ENCODE results near the gene MAGEA10. TPM values are rescaled to one million over a fixed set of nuclear protein-coding genes. Genes with fewer than 3 reads are reported as not detected.

Gene MAGEA10
- total and polyA plus RNA-seq, 2 of the 8 experiments (the other 6 are each of a cell fraction or from before 2014, with no cell fraction given): not detected

- no peaks in the 10 kb centered on the region for H4K20me1 ChIP-seq (replicated peaks in 1 of 2; ENCODE audit: control insufficient read depth in 1 of 2, insufficient read depth in 2 of 2, low read length in 2 of 2)
- DNase-seq (ENCODE audit: low read depth in 1 of 2, low spot score in 2 of 2): no peak
- H3K27ac ChIP-seq (ENCODE audit: low read depth, low read length): no peak overlapping the region
- H3K36me3 ChIP-seq (ENCODE audit: control insufficient read depth in 2 of 4, insufficient read depth in 4 of 4, low read length in 3 of 4): no peaks in the 10 kb centered on the region
- H4K5ac ChIP-seq (ENCODE audit: insufficient read length, low read depth, low read length): no peak overlapping the region
- FAIRE-seq: no peak
- no peak overlapping the region for H2AFZ ChIP-seq (ENCODE audit: low read length)
- no peak overlapping the region for H2BK12ac ChIP-seq (ENCODE audit: low read depth, low read length)
- no peak overlapping the region for H3K18ac ChIP-seq (ENCODE audit: extremely low read depth, low read length)
- H3K79me1 ChIP-seq (ENCODE audit: low read depth, low read length): no peaks in the 10 kb centered on the region
- H3K4me1 ChIP-seq (replicated peaks in 1 of 4; ENCODE audit: control insufficient read depth in 3 of 4, insufficient read depth in 4 of 4, low read length in 3 of 4): no peaks in the 10 kb centered on the region
- H3K56ac ChIP-seq (replicated peaks; ENCODE audit: insufficient read length, low read depth, low read length): no peak overlapping the region
- no peak overlapping the region for H2BK5ac ChIP-seq (ENCODE audit: low read depth, low read length)
- H3K23ac ChIP-seq (ENCODE audit: insufficient read length): no peak overlapping the region
- no peaks in the 10 kb centered on the region for H3K27me3 ChIP-seq (replicated peaks in 1 of 4; ENCODE audit: control insufficient read depth in 3 of 4, extremely low read depth in 1 of 4, insufficient read depth in 3 of 4, low read length in 3 of 4)
- H4K91ac ChIP-seq (replicated peaks; ENCODE audit: insufficient read length, low read length): no peak overlapping the region
- no peak overlapping the region for H3K4me3 ChIP-seq (ENCODE audit: extremely low read depth in 1 of 4, insufficient read depth in 2 of 4, low read depth in 3 of 4, low read length in 4 of 4)
- H2BK15ac ChIP-seq (ENCODE audit: low read length): no peak overlapping the region
- H3K4ac ChIP-seq (replicated peaks; ENCODE audit: insufficient read length, low read depth, low read length): no peak overlapping the region
- no peak overlapping the region for H4K8ac ChIP-seq (ENCODE audit: extremely low read depth, insufficient read depth, low read length)
- no peaks in the 10 kb centered on the region for H3K9me3 ChIP-seq (ENCODE audit: insufficient read depth in 2 of 2, low read depth in 1 of 2, low read length in 1 of 2)
- H2BK20ac ChIP-seq (ENCODE audit: low read length): no peak overlapping the region
- no peak overlapping the region for H3K9ac ChIP-seq (replicated peaks in 1 of 4; ENCODE audit: extremely low read depth in 1 of 4, low read depth in 3 of 4, low read length in 3 of 4)
- ChIA-PET CTCF (ENCODE audit: partially characterized antibody) (no interaction called here), POLR2A (ENCODE audit: partially characterized antibody) (no interaction called here)
- H3K4me2 ChIP-seq (ENCODE audit: insufficient read depth in 1 of 2, low read depth in 2 of 2, low read length in 2 of 2): no peak overlapping the region
- H3K79me2 ChIP-seq (ENCODE audit: control insufficient read depth in 1 of 2, insufficient read depth in 2 of 2, low read length in 2 of 2): no peaks in the 10 kb centered on the region
- no peak overlapping the region for H2BK120ac ChIP-seq (replicated peaks; ENCODE audit: low read depth, low read length)
- 88% methylated on average over 1 of the region's 2 CpGs; no CpG with 5 or more reads in 1 of the 2 experiments for WGBS, 2 experiments (ENCODE audit: extremely low coverage in 1 of 2, insufficient coverage in 1 of 2, insufficient read length in 1 of 2, insufficient replicate concordance in 2 of 2, low coverage in 1 of 2, low lambda C conversion rate in 2 of 2, missing lambda C conversion rate in 1 of 2)
- H3K14ac ChIP-seq (ENCODE audit: insufficient read length): no peak overlapping the region
- H3K23me2 ChIP-seq (ENCODE audit: low read depth, low read length): no peaks in the 10 kb centered on the region
- no peak overlapping the region for H2AK5ac ChIP-seq (ENCODE audit: low read depth, low read length)
- no peak for TF ChIP-seq KDM1A (IDR thresholded peaks at IDR 0.05; ENCODE audit: borderline replicate concordance, low read length)
- TF ChIP-seq USF2 (IDR thresholded peaks at IDR 0.05; ENCODE audit: low read length): no peak
- no peak for TF ChIP-seq CBX5 (IDR thresholded peaks at IDR 0.05; ENCODE audit: low read depth, low read length)
- TF ChIP-seq SP1 (IDR thresholded peaks at IDR 0.05; ENCODE audit: low read depth, low read length): no peak
- no peak for TF ChIP-seq TCF12 (IDR thresholded peaks at IDR 0.05; ENCODE audit: low read depth, low read length)
- no peak for TF ChIP-seq E2F6 (IDR thresholded peaks at IDR 0.05)
- TF ChIP-seq RAD21 (IDR thresholded peaks at IDR 0.05 in 1 of 2, conservative IDR thresholded peaks at IDR 0.05 in 1 of 2; ENCODE audit: low read depth in 2 of 2, low read length in 2 of 2): no peak
- no peak for TF ChIP-seq KDM5A (IDR thresholded peaks at IDR 0.05; ENCODE audit: low read length)
- TF ChIP-seq TBP (IDR thresholded peaks at IDR 0.05; ENCODE audit: low read depth, low read length): no peak
- TF ChIP-seq SIX5 (IDR thresholded peaks at IDR 0.05; ENCODE audit: low read depth, low read length): no peak
- TF ChIP-seq CBX8 (IDR thresholded peaks at IDR 0.05; ENCODE audit: borderline replicate concordance, low read depth, low read length): no peak
- no peak for TF ChIP-seq NANOG (IDR thresholded peaks at IDR 0.05; ENCODE audit: insufficient read depth, low read depth, low read length, poor library complexity, severe bottlenecking)
These were observed 26.8 kb upstream of the MAGEA10 start for GRCh38 chrX:152165033-152165743.

Measured in H1 (cell line).